SK-N-MC (cell line): Measurements from ENCODE around the gene GOLGA7B.

ENCODE experiments used
- EZH2 ChIP-seq: fragments of 200-600 bp; sonication (generic); IDR thresholded peaks from one replicate; pipeline ENCODE4 v1.6.1; 2017; ENCODE audit warnings: antibody characterized with exemption
- FOXP2 ChIP-seq: optimal IDR thresholded peaks from 2 replicates; pipeline ENCODE3; 2011; ENCODE audit warnings: mild to moderate bottlenecking, moderate library complexity; ENCODE audit not compliant: insufficient read depth; ENCODE audit errors: extremely low read length, control extremely low read depth
- POLR2AphosphoS5 ChIP-seq: IDR thresholded peaks from 2 replicates; pipeline ENCODE4 v1.6.1; 2012; ENCODE audit warnings: mild to moderate bottlenecking, low read depth, low read length, borderline replicate concordance

GRCh38 chr10:97822261-97822687 lies 27.4 kb upstream of the GOLGA7B start:
- TF ChIP-seq POLR2AphosphoS5 (no peak), EZH2 (no peak), FOXP2 (no peak)
